Fibroblast of pulmonary artery (primary cell): ENCODE measurements around the gene LENG8.

Experiments used
- DNase-seq: peaks from one replicate; pipeline ENCODE4 v3.0.0-alpha.2; 2010; ENCODE audit warnings: low read depth
- H3K4me3 ChIP-seq: replicated peaks from 2 replicates; pipeline ENCODE4 v1.5.1; 2011; ENCODE audit warnings: low read depth, mild to moderate bottlenecking, control low read depth, low read length, moderate library complexity
- CTCF ChIP-seq: IDR thresholded peaks from 2 replicates; pipeline ENCODE4 v1.5.1; 2011; ENCODE audit warnings: mild to moderate bottlenecking, control low read depth, low read length, inconsistent platforms; ENCODE audit errors: missing control alignments

LENG8 gene

GRCh38 chr19:54457773-54458647, 9.0 kb downstream of the LENG8 start:
- TF ChIP-seq CTCF: no peak
- no peak for DNase-seq
- no peak overlapping the region for H3K4me3 ChIP-seq

DNA sequence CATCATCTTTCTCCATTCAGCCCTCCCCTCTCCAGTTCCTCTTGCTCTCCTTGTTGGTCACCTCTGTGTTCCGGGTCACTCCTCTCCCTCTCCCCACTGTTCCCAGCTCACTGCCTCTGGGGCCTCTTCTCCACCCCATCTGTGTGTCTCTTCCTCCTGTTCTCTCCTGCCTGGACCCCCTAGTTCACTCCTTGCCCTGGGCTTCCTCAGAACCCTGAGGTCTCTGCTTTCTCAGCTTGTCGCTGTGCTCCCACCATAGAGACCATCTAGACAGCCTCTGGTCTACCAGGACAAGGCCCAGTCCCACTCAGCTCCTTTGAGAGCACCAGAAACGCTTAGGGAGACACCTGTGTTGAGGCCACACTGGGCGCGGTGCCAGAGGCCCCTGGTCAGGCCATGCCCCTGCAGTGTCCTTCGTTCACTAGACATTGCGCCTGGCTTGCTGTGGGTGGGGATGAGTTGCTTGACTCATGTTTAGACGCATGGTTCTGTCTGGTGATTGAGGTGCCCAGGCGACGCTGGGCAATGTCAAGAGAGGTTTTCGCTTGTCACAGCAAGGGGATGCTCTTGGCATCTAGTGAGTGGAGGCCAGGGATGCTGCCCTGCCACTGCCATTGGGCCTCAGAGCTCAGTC, 9.8 kb downstream of the LENG8 start:
- DNase-seq: no peak
- TF ChIP-seq CTCF: no peak
- no peak overlapping the region for H3K4me3 ChIP-seq

GRCh38 chr19:54459282-54460229, 10.6 kb downstream of the LENG8 start:
- DNase-seq: no peak
- H3K4me3 ChIP-seq: no peak overlapping the region
- TF ChIP-seq CTCF: no peak

DNA sequence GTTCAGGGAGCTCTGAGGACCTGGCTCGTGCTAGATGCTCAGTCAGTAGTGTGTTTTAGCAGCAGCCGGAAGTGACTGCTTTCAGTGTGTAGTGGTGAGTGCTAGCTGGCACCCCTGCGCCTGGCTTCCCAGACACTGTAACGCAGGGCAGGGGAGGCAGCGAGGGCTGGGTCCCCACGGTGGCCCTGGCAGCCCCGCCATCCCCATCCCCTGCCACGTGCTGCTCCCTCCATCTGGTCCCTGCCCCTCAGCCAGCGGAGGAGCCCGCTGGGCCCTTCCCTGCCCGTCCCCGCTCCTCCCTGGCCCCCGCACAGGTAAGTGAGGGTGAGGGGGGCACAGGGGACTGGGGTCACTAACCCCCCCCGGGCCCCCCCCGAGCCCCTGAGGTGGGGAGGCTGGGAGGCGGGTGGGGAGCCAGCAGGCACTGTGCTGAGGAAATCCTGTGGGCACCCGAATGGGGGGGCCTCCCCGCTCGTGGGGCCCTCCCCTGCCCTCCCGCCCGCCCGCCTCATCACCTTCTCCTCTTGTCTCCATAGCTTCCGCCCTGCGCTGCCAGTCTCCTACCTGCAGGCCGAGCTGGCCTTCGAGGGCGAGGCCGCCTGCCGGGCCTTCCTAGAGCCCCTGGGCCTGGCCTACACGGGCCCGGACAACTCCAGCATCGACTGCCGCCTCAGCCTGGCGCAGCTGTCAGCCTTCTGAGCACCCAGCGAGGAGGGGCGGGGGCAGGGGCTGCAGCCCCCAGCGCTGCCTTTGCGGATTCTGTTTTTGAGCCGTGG, 11.4 kb downstream of the LENG8 start:
- DNase-seq: no peak
- no peak overlapping the region for H3K4me3 ChIP-seq
- no peak for TF ChIP-seq CTCF

DNA sequence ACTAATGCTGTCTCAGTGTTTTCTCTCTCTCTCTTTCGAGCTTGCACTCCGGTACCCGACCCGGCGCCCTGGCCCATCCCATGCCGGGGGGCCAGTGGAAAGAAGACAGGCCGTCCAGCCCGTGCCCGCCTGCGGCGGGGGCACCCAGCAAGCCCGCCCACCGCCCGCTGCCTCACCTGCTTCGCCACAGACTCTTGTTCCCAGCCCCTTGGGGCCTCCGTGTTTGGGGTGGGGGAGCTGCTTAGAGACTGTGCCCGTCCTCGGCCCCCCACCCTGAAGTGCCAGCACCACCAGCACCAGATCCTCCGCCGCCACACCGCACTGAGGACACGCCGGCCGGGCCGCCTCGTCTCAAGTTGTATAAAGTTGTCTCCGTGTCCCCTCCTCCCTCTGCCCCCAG, 12.2 kb downstream of the LENG8 start:
- no peak overlapping the region for H3K4me3 ChIP-seq
- TF ChIP-seq CTCF: no peak
- no peak for DNase-seq

DNA sequence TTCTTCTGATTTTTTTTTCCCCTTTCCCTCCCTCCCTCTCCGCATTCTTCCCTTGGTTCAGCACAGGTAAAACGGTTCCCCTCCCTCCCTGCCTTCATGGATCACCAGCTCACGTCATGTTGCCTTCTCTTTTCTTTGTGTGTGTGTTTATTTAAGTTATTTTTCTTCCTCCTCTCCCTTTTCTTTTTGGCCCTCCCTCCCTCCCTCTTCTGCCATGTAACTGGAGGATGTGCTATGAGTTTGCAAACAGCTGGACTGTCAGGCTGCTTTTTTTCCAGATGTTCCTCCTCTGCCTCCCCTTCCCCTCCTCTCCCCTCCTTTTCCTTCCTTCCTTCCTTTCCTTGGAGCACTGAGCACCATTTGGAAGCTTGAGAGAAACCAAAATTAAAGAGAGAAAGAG, 12.6 kb downstream of the LENG8 start:
- no peak for TF ChIP-seq CTCF
- no peak overlapping the region for H3K4me3 ChIP-seq
- DNase-seq: peak; percentile 57
